Prostate gland (tissue), 2 donors: ENCODE results near the gene SCAPER.

Experiments used
- POLR2A ChIP-seq: fragments of 450-650 bp; IDR thresholded peaks from one replicate; pipeline ENCODE4 v1.6.1; 2016; ENCODE audit warnings: antibody characterized with exemption, mild to moderate bottlenecking
- POLR2AphosphoS5 ChIP-seq: sonication (generic); formaldehyde crosslinking; IDR thresholded peaks from one replicate; pipeline ENCODE4 v1.6.1; 2017; ENCODE audit warnings: antibody characterized with exemption
- TF ChIP-seq, protein P1 (sequence below), 4 experiments: fragments of 200-600 bp in 2 of 4; fragments of 450-650 bp in 2 of 4; sonication (generic) in 2 of 4; IDR thresholded peaks; 1 replicate in 3 of 4; 2 replicates in 1 of 4; pipeline ENCODE4 v1.5.1; 2016 to 2019; ENCODE audit warnings: antibody characterized with exemption in 4 of 4, mild to moderate bottlenecking in 2 of 4, moderate library complexity in 2 of 4

DNA sequence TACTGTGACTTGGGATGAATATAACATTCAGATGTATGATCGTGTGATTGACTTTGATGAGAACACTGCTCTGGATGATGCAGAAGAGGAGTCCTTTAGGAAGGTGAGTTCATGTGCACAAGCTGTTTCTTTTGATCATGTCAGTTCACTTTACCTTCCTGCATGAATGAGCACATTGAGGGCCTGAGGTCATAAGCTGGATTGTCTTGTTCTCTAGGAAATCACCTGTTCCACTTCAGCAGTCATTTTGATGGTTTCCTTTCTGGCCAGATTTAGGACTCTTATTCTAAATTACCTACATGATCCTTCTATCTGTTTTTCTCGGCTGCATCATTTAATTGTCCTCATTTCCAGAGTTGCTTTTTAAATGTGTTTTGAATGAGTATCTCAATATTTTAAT, 30.5 kb upstream of the SCAPER start:
- TF ChIP-seq, protein P1, sequence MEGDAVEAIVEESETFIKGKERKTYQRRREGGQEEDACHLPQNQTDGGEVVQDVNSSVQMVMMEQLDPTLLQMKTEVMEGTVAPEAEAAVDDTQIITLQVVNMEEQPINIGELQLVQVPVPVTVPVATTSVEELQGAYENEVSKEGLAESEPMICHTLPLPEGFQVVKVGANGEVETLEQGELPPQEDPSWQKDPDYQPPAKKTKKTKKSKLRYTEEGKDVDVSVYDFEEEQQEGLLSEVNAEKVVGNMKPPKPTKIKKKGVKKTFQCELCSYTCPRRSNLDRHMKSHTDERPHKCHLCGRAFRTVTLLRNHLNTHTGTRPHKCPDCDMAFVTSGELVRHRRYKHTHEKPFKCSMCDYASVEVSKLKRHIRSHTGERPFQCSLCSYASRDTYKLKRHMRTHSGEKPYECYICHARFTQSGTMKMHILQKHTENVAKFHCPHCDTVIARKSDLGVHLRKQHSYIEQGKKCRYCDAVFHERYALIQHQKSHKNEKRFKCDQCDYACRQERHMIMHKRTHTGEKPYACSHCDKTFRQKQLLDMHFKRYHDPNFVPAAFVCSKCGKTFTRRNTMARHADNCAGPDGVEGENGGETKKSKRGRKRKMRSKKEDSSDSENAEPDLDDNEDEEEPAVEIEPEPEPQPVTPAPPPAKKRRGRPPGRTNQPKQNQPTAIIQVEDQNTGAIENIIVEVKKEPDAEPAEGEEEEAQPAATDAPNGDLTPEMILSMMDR (IDR thresholded peaks at IDR 0.05), result no peak
- TF ChIP-seq POLR2AphosphoS5 (no peak), POLR2A (no peak)
